Measurements from ENCODE around the gene ALPK1. TPM values are rescaled to one million over a fixed set of nuclear protein-coding genes. Genes with fewer than 3 reads are reported as not detected.

Gene ALPK1
- polyA plus RNA-seq (2012; ENCODE audit: low read depth, missing spikeins), result 21.6 TPM

GRCh38 chr4:112296949-112297880 lies at the start of gene ALPK1:
TSS of gene ALPK1 (plus strand) at chr4:112297369.
- peak; percentile 86 for FAIRE-seq
- no peak for DNase-seq (ENCODE audit: insufficient read length, low spot score)
- TF ChIP-seq TAF1 (IDR thresholded peaks at IDR 0.05; ENCODE audit: low read depth, low read length) (no peak), SPI1 (IDR thresholded peaks at IDR 0.05; ENCODE audit: low read depth, low read length) (peak; percentile 35; the same call in 1 of the 2 replicates), PAX5 (IDR thresholded peaks at IDR 0.05; ENCODE audit: insufficient read depth, low read length, severe bottlenecking) (no peak), POU2F2 (IDR thresholded peaks at IDR 0.05; ENCODE audit: low read depth, low read length) (no peak), POLR2A (IDR thresholded peaks at IDR 0.05; ENCODE audit: low read depth, low read length) (peak; percentile 58; the same call in 1 of the 2 replicates), POLR2AphosphoS5 (IDR thresholded peaks at IDR 0.05; ENCODE audit: low read depth, low read length) (no peak)

DNA sequence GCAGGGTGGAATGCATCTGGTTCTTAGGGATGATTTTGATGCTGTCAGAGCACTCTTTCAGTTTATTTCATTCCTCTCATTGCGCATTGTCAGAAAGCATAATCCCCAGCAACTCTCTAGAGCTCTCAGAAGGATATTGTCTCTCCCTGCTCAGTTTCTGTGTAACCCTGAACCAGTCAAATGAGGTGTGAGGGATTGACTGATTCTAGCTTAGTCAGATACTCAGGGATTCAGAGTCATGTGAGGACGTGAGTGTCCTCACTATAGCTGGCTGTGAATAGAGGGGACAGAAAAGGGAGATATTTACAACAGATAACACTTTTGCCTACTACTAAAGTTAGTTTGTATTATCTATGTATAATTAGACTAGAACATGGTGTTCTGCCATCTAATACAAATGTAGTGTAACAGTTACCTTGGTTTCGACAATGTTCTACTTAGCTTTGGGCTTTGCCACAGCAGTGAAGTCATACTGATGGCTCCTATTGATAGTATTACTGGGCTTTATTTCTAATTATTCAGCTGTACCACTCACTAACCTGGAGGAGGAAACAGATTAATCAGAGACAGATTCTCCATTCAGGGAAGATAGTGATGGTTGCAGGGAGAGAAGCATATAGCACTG lies 46.0 kb upstream of the ALPK1 start:
- DNase-seq (ENCODE audit: insufficient read length, low spot score), result no peak
- TF ChIP-seq TAF1 (IDR thresholded peaks at IDR 0.05; ENCODE audit: low read depth, low read length), result no peak
- no peak for TF ChIP-seq SPI1 (IDR thresholded peaks at IDR 0.05; ENCODE audit: low read depth, low read length)
- TF ChIP-seq POLR2A (IDR thresholded peaks at IDR 0.05; ENCODE audit: low read depth, low read length), result no peak
- TF ChIP-seq POLR2AphosphoS5 (IDR thresholded peaks at IDR 0.05; ENCODE audit: low read depth, low read length), result no peak
- TF ChIP-seq PAX5 (IDR thresholded peaks at IDR 0.05; ENCODE audit: insufficient read depth, low read length, severe bottlenecking), result no peak
- no peak for TF ChIP-seq POU2F2 (IDR thresholded peaks at IDR 0.05; ENCODE audit: low read depth, low read length)
- peak; percentile 65 for FAIRE-seq

GRCh38 chr4:112252234-112252633 lies 44.9 kb upstream of the ALPK1 start:
- TF ChIP-seq POLR2AphosphoS5 (IDR thresholded peaks at IDR 0.05; ENCODE audit: low read depth, low read length) (no peak), TAF1 (IDR thresholded peaks at IDR 0.05; ENCODE audit: low read depth, low read length) (no peak), PAX5 (IDR thresholded peaks at IDR 0.05; ENCODE audit: insufficient read depth, low read length, severe bottlenecking) (no peak), POU2F2 (IDR thresholded peaks at IDR 0.05; ENCODE audit: low read depth, low read length) (no peak), POLR2A (IDR thresholded peaks at IDR 0.05; ENCODE audit: low read depth, low read length) (no peak), SPI1 (IDR thresholded peaks at IDR 0.05; ENCODE audit: low read depth, low read length) (no peak)
- DNase-seq (ENCODE audit: insufficient read length, low spot score) (no peak), FAIRE-seq (no peak)

- TF ChIP-seq TAF1 (IDR thresholded peaks at IDR 0.05; ENCODE audit: low read depth, low read length) (no peak), SPI1 (IDR thresholded peaks at IDR 0.05; ENCODE audit: low read depth, low read length) (no peak), PAX5 (IDR thresholded peaks at IDR 0.05; ENCODE audit: insufficient read depth, low read length, severe bottlenecking) (no peak), POLR2AphosphoS5 (IDR thresholded peaks at IDR 0.05; ENCODE audit: low read depth, low read length) (no peak), POU2F2 (IDR thresholded peaks at IDR 0.05; ENCODE audit: low read depth, low read length) (no peak), POLR2A (IDR thresholded peaks at IDR 0.05; ENCODE audit: low read depth, low read length) (no peak)
- FAIRE-seq (peak; percentile 73), DNase-seq (ENCODE audit: insufficient read length, low spot score) (no peak)
Measured at GRCh38 chr4:112253382-112254000, 43.7 kb upstream of the ALPK1 start.

- no peak for FAIRE-seq
- DNase-seq (ENCODE audit: insufficient read length, low spot score), result no peak
- TF ChIP-seq TAF1 (IDR thresholded peaks at IDR 0.05; ENCODE audit: low read depth, low read length) (no peak), SPI1 (IDR thresholded peaks at IDR 0.05; ENCODE audit: low read depth, low read length) (no peak), POU2F2 (IDR thresholded peaks at IDR 0.05; ENCODE audit: low read depth, low read length) (no peak), POLR2AphosphoS5 (IDR thresholded peaks at IDR 0.05; ENCODE audit: low read depth, low read length) (no peak), PAX5 (IDR thresholded peaks at IDR 0.05; ENCODE audit: insufficient read depth, low read length, severe bottlenecking) (no peak), POLR2A (IDR thresholded peaks at IDR 0.05; ENCODE audit: low read depth, low read length) (no peak)
Measured at GRCh38 chr4:112257098-112257497, 40.1 kb upstream of the ALPK1 start.

GRCh38 chr4:112266823-112267222 lies 30.3 kb upstream of the ALPK1 start:
- DNase-seq (ENCODE audit: insufficient read length, low spot score) (no peak), FAIRE-seq (no peak)
- no peak for TF ChIP-seq POU2F2 (IDR thresholded peaks at IDR 0.05; ENCODE audit: low read depth, low read length)
- no peak for TF ChIP-seq POLR2A (IDR thresholded peaks at IDR 0.05; ENCODE audit: low read depth, low read length)

GRCh38 chr4:112270051-112270450 lies 27.1 kb upstream of the ALPK1 start:
- no peak for FAIRE-seq
- DNase-seq (ENCODE audit: insufficient read length, low spot score), result no peak
- TF ChIP-seq SPI1 (IDR thresholded peaks at IDR 0.05; ENCODE audit: low read depth, low read length) (no peak), POLR2A (IDR thresholded peaks at IDR 0.05; ENCODE audit: low read depth, low read length) (no peak), POLR2AphosphoS5 (IDR thresholded peaks at IDR 0.05; ENCODE audit: low read depth, low read length) (no peak), TAF1 (IDR thresholded peaks at IDR 0.05; ENCODE audit: low read depth, low read length) (no peak), PAX5 (IDR thresholded peaks at IDR 0.05; ENCODE audit: insufficient read depth, low read length, severe bottlenecking) (no peak), POU2F2 (IDR thresholded peaks at IDR 0.05; ENCODE audit: low read depth, low read length) (no peak)

GRCh38 chr4:112270640-112271421 lies 26.3 kb upstream of the ALPK1 start:
- FAIRE-seq (peak; percentile 80), DNase-seq (ENCODE audit: insufficient read length, low spot score) (no peak)
- no peak for TF ChIP-seq TAF1 (IDR thresholded peaks at IDR 0.05; ENCODE audit: low read depth, low read length)
- TF ChIP-seq POLR2AphosphoS5 (IDR thresholded peaks at IDR 0.05; ENCODE audit: low read depth, low read length), result peak; percentile 43; the same call in 1 of the 2 replicates
- no peak for TF ChIP-seq POU2F2 (IDR thresholded peaks at IDR 0.05; ENCODE audit: low read depth, low read length)
- TF ChIP-seq PAX5 (IDR thresholded peaks at IDR 0.05; ENCODE audit: insufficient read depth, low read length, severe bottlenecking), result no peak
